OCI-LY1 (cell line): Measurements from ENCODE around the gene NEURL1B.

Experiments used
- H2AFZ ChIP-seq: fragments of 200-600 bp; sonication (generic), shearing (Covaris generic); 2 replicates; pipeline ENCODE4 v1.6.0; 2014; ENCODE audit warnings: antibody characterized with exemption, mild to moderate bottlenecking, low read length
- H3F3A ChIP-seq: fragments of 200-600 bp; sonication (generic), shearing (Covaris generic); 2 replicates; pipeline ENCODE4 v1.6.0; 2014; ENCODE audit warnings: mild to moderate bottlenecking, antibody characterized with exemption, low read length, moderate library complexity; ENCODE audit not compliant: insufficient read depth
- H3K27ac ChIP-seq: fragments of 200-600 bp; sonication (generic); 2 replicates; pipeline ENCODE4 v1.5.1; 2014; ENCODE audit warnings: low read length, mixed run types, mild to moderate bottlenecking, low read depth; ENCODE audit not compliant: poor library complexity, severe bottlenecking
- H3K27me3 ChIP-seq: fragments of 200-600 bp; sonication (generic); 2 replicates; pipeline ENCODE4 v1.6.0; 2014; ENCODE audit warnings: antibody characterized with exemption, mild to moderate bottlenecking, low read length, moderate library complexity; ENCODE audit not compliant: insufficient read depth
- H3K36me3 ChIP-seq: fragments of 200-600 bp; sonication (generic); 2 replicates; pipeline ENCODE4 v1.6.1; 2014; ENCODE audit warnings: mild to moderate bottlenecking, antibody characterized with exemption, low read length, moderate library complexity, mixed read lengths; ENCODE audit not compliant: insufficient read depth
- H3K4me1 ChIP-seq: fragments of 200-600 bp; sonication (generic); 2 replicates; pipeline ENCODE4 v1.5.1; 2014; ENCODE audit warnings: mild to moderate bottlenecking, low read length, moderate library complexity; ENCODE audit not compliant: insufficient read depth, severe bottlenecking
- H3K4me2 ChIP-seq: fragments of 200-600 bp; sonication (generic), shearing (Covaris generic); 2 replicates; pipeline ENCODE4 v1.6.1; 2014; ENCODE audit warnings: low read length
- H3K4me3 ChIP-seq: fragments of 200-600 bp; sonication (generic); 2 replicates; pipeline ENCODE4 v1.5.1; 2014; ENCODE audit warnings: low read length, low read depth, mild to moderate bottlenecking, mixed read lengths; ENCODE audit not compliant: poor library complexity, severe bottlenecking
- H3K79me2 ChIP-seq: fragments of 200-600 bp; shearing (Covaris generic); 2 replicates; pipeline ENCODE4 v1.6.1; 2016; ENCODE audit warnings: mixed run types, low read length, mixed read lengths; ENCODE audit not compliant: insufficient read depth
- H3K9ac ChIP-seq: fragments of 200-600 bp; sonication (generic), shearing (Covaris generic); 2 replicates; pipeline ENCODE4 v1.6.1; 2014; ENCODE audit warnings: mild to moderate bottlenecking, low read length, mixed read lengths
- H3K9me2 ChIP-seq: fragments of 200-600 bp; sonication (generic), shearing (Covaris generic); 2 replicates; pipeline ENCODE4 v1.6.1; 2014; ENCODE audit warnings: low read depth, mild to moderate bottlenecking, low read length, mixed read lengths
- H3K9me3 ChIP-seq: fragments of 200-600 bp; shearing (Covaris generic); 2 replicates; pipeline ENCODE4 v1.6.1; 2014; ENCODE audit warnings: low read length, mixed read lengths
- H4K20me1 ChIP-seq: fragments of 200-600 bp; sonication (generic), shearing (Covaris generic); 2 replicates; pipeline ENCODE4 v1.6.0; 2016; ENCODE audit warnings: mild to moderate bottlenecking, low read length; ENCODE audit not compliant: insufficient read depth
- CTCF ChIP-seq: fragments of 200-600 bp; sonication (generic), shearing (Covaris generic); IDR thresholded peaks from 2 replicates; pipeline ENCODE4 v1.5.1; 2017; ENCODE audit warnings: mild to moderate bottlenecking, antibody characterized with exemption, low read length, moderate library complexity, mixed read lengths
- EZH2 ChIP-seq: fragments of 200-600 bp; sonication (generic), shearing (Covaris generic); IDR thresholded peaks from 2 replicates; pipeline ENCODE4 v1.8.0; 2017; ENCODE audit warnings: borderline replicate concordance, mixed run types, mild to moderate bottlenecking, antibody characterized with exemption, low read length, moderate library complexity, mixed read lengths

NEURL1B gene

DNA sequence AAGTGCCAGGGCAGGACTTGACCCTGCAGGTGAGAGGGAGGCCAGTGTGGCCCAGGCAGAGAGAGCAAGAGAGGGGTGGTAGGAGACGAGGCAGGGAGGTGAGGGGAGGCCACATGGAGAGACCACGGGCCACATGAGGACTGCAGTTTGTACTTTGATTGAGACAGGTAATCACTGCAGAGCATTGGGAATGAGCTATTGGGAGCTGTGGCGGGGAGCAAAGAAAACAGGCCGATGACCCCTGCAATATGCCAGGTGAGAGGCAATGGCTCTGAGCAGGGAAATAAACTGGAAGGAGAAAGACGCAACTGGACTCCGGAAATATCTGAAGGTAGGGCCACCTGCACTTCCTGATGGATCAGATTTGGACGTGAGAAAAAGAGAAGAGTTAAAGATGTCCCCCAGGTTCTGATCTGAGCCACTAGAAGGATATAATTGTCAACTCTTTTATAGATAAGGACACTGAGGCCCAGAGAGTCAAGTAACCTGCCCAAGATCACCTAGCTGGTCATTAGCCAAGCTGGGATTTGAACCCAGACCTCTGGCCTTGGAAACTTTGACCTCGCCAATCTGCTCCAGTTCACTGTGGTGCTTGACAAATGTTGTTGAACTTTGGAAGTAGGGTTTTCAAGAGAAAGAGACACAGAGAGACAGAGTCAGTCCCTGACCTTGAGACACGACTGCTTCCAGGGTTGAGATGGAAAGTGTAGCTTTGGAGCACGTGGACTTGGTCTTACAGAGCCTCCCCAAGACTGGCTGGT is 87.6 kb downstream of the NEURL1B start:
- no peaks in the 10 kb centered on the region for H3K9me2 ChIP-seq
- no peaks in the 10 kb centered on the region for H4K20me1 ChIP-seq
- no peaks in the 10 kb centered on the region for H3K4me1 ChIP-seq
- no peak overlapping the region for H2AFZ ChIP-seq
- no peaks in the 10 kb centered on the region for H3F3A ChIP-seq
- H3K9me3 ChIP-seq: no peaks in the 10 kb centered on the region
- H3K36me3 ChIP-seq: no peaks in the 10 kb centered on the region
- no peak for TF ChIP-seq CTCF
- no peak for TF ChIP-seq EZH2
- no peak overlapping the region for H3K9ac ChIP-seq
- no peak overlapping the region for H3K27ac ChIP-seq
- H3K4me3 ChIP-seq: no peak overlapping the region
- no peak overlapping the region for H3K4me2 ChIP-seq
- peaks cover 8% of the 10 kb centered on the region for H3K27me3 ChIP-seq
- no peaks in the 10 kb centered on the region for H3K79me2 ChIP-seq

DNA sequence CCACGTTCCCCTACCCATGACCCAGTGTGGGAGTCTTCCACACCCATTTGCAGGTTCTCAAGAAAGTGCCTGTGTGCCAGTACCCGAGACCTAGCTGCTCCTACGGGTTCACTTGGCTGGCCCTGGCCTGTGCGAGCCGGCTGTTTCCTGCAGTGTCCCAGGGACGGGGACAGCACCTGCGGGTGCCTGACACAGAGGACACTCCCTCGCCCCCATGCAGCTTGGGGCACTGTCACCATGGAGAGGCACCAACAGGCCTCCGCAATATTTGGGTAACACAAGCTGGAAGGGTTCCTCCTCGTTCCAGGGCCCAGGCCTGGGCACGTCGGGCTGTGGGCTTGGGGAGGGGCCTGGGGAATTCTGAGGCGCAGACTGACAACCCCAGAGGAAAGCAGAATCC is 88.5 kb downstream of the NEURL1B start:
- Histone ChIP-seq H3F3A (no peaks in the 10 kb centered on the region), H3K9me3 (no peaks in the 10 kb centered on the region), H2AFZ (no peak overlapping the region), H3K4me2 (no peak overlapping the region), H3K27me3 (peaks cover 8% of the 10 kb centered on the region), H4K20me1 (no peaks in the 10 kb centered on the region), H3K9me2 (no peaks in the 10 kb centered on the region), H3K4me3 (no peak overlapping the region), H3K9ac (no peak overlapping the region), H3K27ac (no peak overlapping the region), H3K4me1 (no peaks in the 10 kb centered on the region), H3K79me2 (no peaks in the 10 kb centered on the region), H3K36me3 (no peaks in the 10 kb centered on the region)
- TF ChIP-seq CTCF: no peak
- TF ChIP-seq EZH2: no peak

GRCh38 chr5:172730222-172730621 is 89.2 kb downstream of the NEURL1B start:
- Histone ChIP-seq H3K4me2 (no peak overlapping the region), H3K79me2 (no peaks in the 10 kb centered on the region), H3K27ac (no peak overlapping the region), H3K36me3 (no peaks in the 10 kb centered on the region), H4K20me1 (no peaks in the 10 kb centered on the region), H3K4me3 (no peak overlapping the region), H2AFZ (no peak overlapping the region), H3K9me2 (no peaks in the 10 kb centered on the region), H3K27me3 (peaks cover 8% of the 10 kb centered on the region), H3K9me3 (no peaks in the 10 kb centered on the region), H3K9ac (no peak overlapping the region), H3K4me1 (no peaks in the 10 kb centered on the region), H3F3A (no peaks in the 10 kb centered on the region)
- no peak for TF ChIP-seq EZH2
- no peak for TF ChIP-seq CTCF
